HEK293 (cell line): ENCODE results near the gene KCTD17.

Experiments used
- CTCF ChIA-PET: fragments of 350-600 bp; formaldehyde crosslinking; extraction: SDS; loops from one replicate; lab custom pipeline; 2021; ENCODE audit warnings: antibody characterized with exemption; lab: Yijun Ruan, JAX
- POLR2A ChIA-PET: fragments of 300-600 bp; formaldehyde crosslinking; extraction: SDS; loops from one replicate; lab custom pipeline; 2020; ENCODE audit warnings: antibody characterized with exemption, inconsistent platforms; lab: Yijun Ruan, JAX
- H3K27ac ChIP-seq: fragments of 200-500 bp; sonication (Bioruptor generic); 2 replicates; pipeline ENCODE4 v1.5.1; 2014; ENCODE audit warnings: low read depth, low read length, control low read depth, inconsistent platforms; ENCODE audit errors: extremely low read depth
- H3K36me3 ChIP-seq, 2 experiments: fragments of 200-500 bp in 1 of 2; sonication (Bioruptor generic) in 1 of 2; 1 replicate in 1 of 2; 2 replicates in 1 of 2; pipeline ENCODE4 v1.5.1; 2014 to 2017; ENCODE audit warnings: inconsistent platforms in 2 of 2, low read length in 2 of 2; ENCODE audit not compliant: control insufficient read depth in 2 of 2, insufficient read depth in 1 of 2
- H3K4me1 ChIP-seq: fragments of 200-500 bp; sonication (Bioruptor generic); 2 replicates; pipeline ENCODE4 v1.5.1; 2014; ENCODE audit warnings: mild to moderate bottlenecking, low read length, inconsistent platforms; ENCODE audit not compliant: control insufficient read depth, insufficient read depth
- H3K4me3 ChIP-seq: 2 replicates; pipeline ENCODE4 v1.5.1; 2011; ENCODE audit warnings: low read depth, mild to moderate bottlenecking, control low read depth, low read length, moderate library complexity
- H3K9me3 ChIP-seq: fragments of 200-500 bp; sonication (Bioruptor generic); 2 replicates; pipeline ENCODE4 v1.5.1; 2014; ENCODE audit warnings: low read depth, low read length, inconsistent platforms; ENCODE audit not compliant: control insufficient read depth, insufficient read depth
- ATF2 ChIP-seq: fragments of 450-650 bp; formaldehyde crosslinking; IDR thresholded peaks from 2 replicates; pipeline ENCODE4 v1.5.1; 2016; ENCODE audit warnings: missing biosample characterization, missing genetic modification characterization, low read depth
- BCL11A ChIP-seq: fragments of 450-650 bp; formaldehyde crosslinking; IDR thresholded peaks from 2 replicates; pipeline ENCODE4 v1.5.1; 2016; ENCODE audit warnings: low read depth, missing biosample characterization, missing genetic modification characterization
- FEZF1 ChIP-seq: fragments of 450-650 bp; formaldehyde crosslinking; IDR thresholded peaks from 2 replicates; pipeline ENCODE4 v1.5.1; 2016; ENCODE audit warnings: missing biosample characterization, missing genetic modification characterization
- HOXC10 ChIP-seq: sonication (generic); formaldehyde crosslinking; IDR thresholded peaks from 2 replicates; pipeline ENCODE4 v1.8.1; 2023; ENCODE audit warnings: mild to moderate bottlenecking, missing genetic modification reagents
- PRDM6 ChIP-seq: fragments of 450-650 bp; formaldehyde crosslinking; IDR thresholded peaks from 2 replicates; pipeline ENCODE4 v1.5.1; 2017; ENCODE audit warnings: missing biosample characterization, missing genetic modification characterization
- SETDB1 ChIP-seq: IDR thresholded peaks from one replicate; pipeline ENCODE4 v1.6.1; 2017; ENCODE audit warnings: mild to moderate bottlenecking, low read length, moderate library complexity, mixed read lengths; ENCODE audit not compliant: insufficient read length
- ZBTB20 ChIP-seq: fragments of 450-650 bp; formaldehyde crosslinking; IDR thresholded peaks from 2 replicates; pipeline ENCODE4 v1.5.1; 2016; ENCODE audit warnings: missing biosample characterization, missing genetic modification characterization
- ZBTB7A ChIP-seq: fragments of 450-650 bp; formaldehyde crosslinking; IDR thresholded peaks from 2 replicates; pipeline ENCODE4 v1.5.1; 2016; ENCODE audit warnings: low read depth, missing biosample characterization, missing genetic modification characterization
- ZNF274 ChIP-seq, 2 experiments: fragments of 200-500 bp in 1 of 2; fragments of 450-650 bp in 1 of 2; sonication (Bioruptor generic) in 1 of 2; formaldehyde crosslinking in 1 of 2; IDR thresholded peaks; 2 replicates each; pipeline versions ENCODE4 v1.5.1 to v1.6.1; 2014 to 2016; ENCODE audit warnings: borderline replicate concordance in 1 of 2, inconsistent platforms in 1 of 2, low read length in 1 of 2, missing biosample characterization in 1 of 2, missing genetic modification characterization in 1 of 2
- ZNF292 ChIP-seq: fragments of 450-650 bp; formaldehyde crosslinking; IDR thresholded peaks from 2 replicates; pipeline ENCODE4 v1.5.1; 2016; ENCODE audit warnings: low read depth, missing biosample characterization, missing genetic modification characterization, borderline replicate concordance
- ZNF391 ChIP-seq: fragments of 450-650 bp; formaldehyde crosslinking; IDR thresholded peaks from 2 replicates; pipeline ENCODE4 v1.5.1; 2016; ENCODE audit warnings: low read depth, missing biosample characterization, missing genetic modification characterization, borderline replicate concordance
- ZNF423 ChIP-seq: fragments of 450-650 bp; formaldehyde crosslinking; IDR thresholded peaks from 2 replicates; pipeline ENCODE4 v1.5.1; 2016; ENCODE audit warnings: missing biosample characterization, missing genetic modification characterization
- ZNF654 ChIP-seq: fragments of 450-650 bp; formaldehyde crosslinking; IDR thresholded peaks from 2 replicates; pipeline ENCODE4 v1.5.1; 2016; ENCODE audit warnings: low read depth, missing biosample characterization, missing genetic modification characterization
- ZNF692 ChIP-seq: fragments of 450-650 bp; formaldehyde crosslinking; IDR thresholded peaks from 2 replicates; pipeline ENCODE4 v1.5.1; 2016; ENCODE audit warnings: missing biosample characterization, missing genetic modification characterization
- ZNF830 ChIP-seq: fragments of 450-650 bp; IDR thresholded peaks from 2 replicates; pipeline ENCODE4 v1.5.0; 2018; ENCODE audit warnings: missing biosample characterization, missing genetic modification characterization, low read depth, mild to moderate bottlenecking, moderate library complexity
- ZNF837 ChIP-seq: fragments of 450-650 bp; formaldehyde crosslinking; IDR thresholded peaks from 2 replicates; pipeline ENCODE4 v1.5.1; 2016; ENCODE audit warnings: missing biosample characterization, missing genetic modification characterization
- TF ChIP-seq, protein P1 (sequence below): fragments of 450-650 bp; formaldehyde crosslinking; IDR thresholded peaks from 2 replicates; pipeline ENCODE4 v1.5.1; 2016; ENCODE audit warnings: missing biosample characterization, missing genetic modification characterization, low read depth
- TF ChIP-seq, protein P2 (sequence below): sonication (generic); formaldehyde crosslinking; IDR thresholded peaks from 2 replicates; pipeline ENCODE4 v1.8.1; 2022; ENCODE audit warnings: mild to moderate bottlenecking, moderate library complexity, missing genetic modification reagents
- TF ChIP-seq, protein P3 (sequence below): fragments of 450-650 bp; formaldehyde crosslinking; IDR thresholded peaks from 2 replicates; pipeline ENCODE4 v1.5.1; 2016; ENCODE audit warnings: missing biosample characterization, missing genetic modification characterization

The KCTD17 gene

GRCh38 chr22:37011472-37011871, 40.1 kb upstream of the KCTD17 start:
- H3K4me1 ChIP-seq: no peaks in the 10 kb centered on the region

More at GRCh38 chr22:37011472-37011871, 40.1 kb upstream of the KCTD17 start:
- Histone ChIP-seq H3K4me3 (no peak overlapping the region), H3K9me3 (no peaks in the 10 kb centered on the region), H3K36me3 (peaks cover 0 to 4% of the 10 kb centered on the region in 2 experiments; a peak in 1 of 3 replicates), H3K27ac (no peak overlapping the region)
- CTCF ChIA-PET: interaction anchor here (0.7 to 1.3 kb wide), 2 partner anchors 13 to 32 kb away, joined by 4 read pairs; no protein-coding TSS in a partner anchor
- POLR2A ChIA-PET: interaction anchor here (0.9 kb wide), 1 partner anchor 32 kb away, joined by 3 read pairs; no protein-coding TSS in a partner anchor
- TF ChIP-seq, protein P1, sequence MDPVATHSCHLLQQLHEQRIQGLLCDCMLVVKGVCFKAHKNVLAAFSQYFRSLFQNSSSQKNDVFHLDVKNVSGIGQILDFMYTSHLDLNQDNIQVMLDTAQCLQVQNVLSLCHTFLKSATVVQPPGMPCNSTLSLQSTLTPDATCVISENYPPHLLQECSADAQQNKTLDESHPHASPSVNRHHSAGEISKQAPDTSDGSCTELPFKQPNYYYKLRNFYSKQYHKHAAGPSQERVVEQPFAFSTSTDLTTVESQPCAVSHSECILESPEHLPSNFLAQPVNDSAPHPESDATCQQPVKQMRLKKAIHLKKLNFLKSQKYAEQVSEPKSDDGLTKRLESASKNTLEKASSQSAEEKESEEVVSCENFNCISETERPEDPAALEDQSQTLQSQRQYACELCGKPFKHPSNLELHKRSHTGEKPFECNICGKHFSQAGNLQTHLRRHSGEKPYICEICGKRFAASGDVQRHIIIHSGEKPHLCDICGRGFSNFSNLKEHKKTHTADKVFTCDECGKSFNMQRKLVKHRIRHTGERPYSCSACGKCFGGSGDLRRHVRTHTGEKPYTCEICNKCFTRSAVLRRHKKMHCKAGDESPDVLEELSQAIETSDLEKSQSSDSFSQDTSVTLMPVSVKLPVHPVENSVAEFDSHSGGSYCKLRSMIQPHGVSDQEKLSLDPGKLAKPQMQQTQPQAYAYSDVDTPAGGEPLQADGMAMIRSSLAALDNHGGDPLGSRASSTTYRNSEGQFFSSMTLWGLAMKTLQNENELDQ (tag by site-specific recombination): no peak
- no peak for TF ChIP-seq ZNF423
- no peak for TF ChIP-seq ZBTB7A (tag by site-specific recombination)
- no peak for TF ChIP-seq FEZF1
- TF ChIP-seq, protein P2, sequence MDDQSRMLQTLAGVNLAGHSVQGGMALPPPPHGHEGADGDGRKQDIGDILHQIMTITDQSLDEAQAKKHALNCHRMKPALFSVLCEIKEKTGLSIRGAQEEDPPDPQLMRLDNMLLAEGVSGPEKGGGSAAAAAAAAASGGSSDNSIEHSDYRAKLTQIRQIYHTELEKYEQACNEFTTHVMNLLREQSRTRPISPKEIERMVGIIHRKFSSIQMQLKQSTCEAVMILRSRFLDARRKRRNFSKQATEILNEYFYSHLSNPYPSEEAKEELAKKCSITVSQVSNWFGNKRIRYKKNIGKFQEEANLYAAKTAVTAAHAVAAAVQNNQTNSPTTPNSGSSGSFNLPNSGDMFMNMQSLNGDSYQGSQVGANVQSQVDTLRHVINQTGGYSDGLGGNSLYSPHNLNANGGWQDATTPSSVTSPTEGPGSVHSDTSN (CRISPR knock-in tag): no peak
- TF ChIP-seq BCL11A (tag by site-specific recombination): no peak
- TF ChIP-seq ZNF292 (tag by site-specific recombination): no peak
- TF ChIP-seq, protein P3, sequence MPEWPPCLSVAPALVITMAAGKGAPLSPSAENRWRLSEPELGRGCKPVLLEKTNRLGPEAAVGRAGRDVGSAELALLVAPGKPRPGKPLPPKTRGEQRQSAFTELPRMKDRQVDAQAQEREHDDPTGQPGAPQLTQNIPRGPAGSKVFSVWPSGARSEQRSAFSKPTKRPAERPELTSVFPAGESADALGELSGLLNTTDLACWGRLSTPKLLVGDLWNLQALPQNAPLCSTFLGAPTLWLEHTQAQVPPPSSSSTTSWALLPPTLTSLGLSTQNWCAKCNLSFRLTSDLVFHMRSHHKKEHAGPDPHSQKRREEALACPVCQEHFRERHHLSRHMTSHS (tag by site-specific recombination): no peak
- no peak for TF ChIP-seq HOXC10 (CRISPR knock-in tag)
- no peak for TF ChIP-seq PRDM6 (tag by site-specific recombination)
- TF ChIP-seq ZNF391 (tag by site-specific recombination): no peak
- no peak for TF ChIP-seq ZNF830
- no peak for TF ChIP-seq ZNF654 (tag by site-specific recombination)
- TF ChIP-seq ZNF692 (tag by site-specific recombination): no peak
- TF ChIP-seq SETDB1: no peak
- TF ChIP-seq ZNF837: no peak
- TF ChIP-seq ZNF274 (IDR thresholded peaks at IDR 0.05; ENCODE audit: low read length): no peak
- TF ChIP-seq ZNF274 (tag by site-specific recombination; IDR thresholded peaks at IDR 0.05; ENCODE audit: borderline replicate concordance): no peak
- no peak for TF ChIP-seq ATF2 (tag by site-specific recombination)
- no peak for TF ChIP-seq ZBTB20
